T-helper 22 cell (primary cell): Measurements from ENCODE around the gene KRT75.
"Not testable (repeated sequence)": the region's sequence is repeated elsewhere in the genome, so short reads cannot be mapped to it uniquely, and the experiment has no call there.

Experiments used
- DNase-seq: peaks from one replicate; pipeline ENCODE4 v3.0.0-alpha.2; 2020; ENCODE audit warnings: low read depth

The KRT75 gene

DNA sequence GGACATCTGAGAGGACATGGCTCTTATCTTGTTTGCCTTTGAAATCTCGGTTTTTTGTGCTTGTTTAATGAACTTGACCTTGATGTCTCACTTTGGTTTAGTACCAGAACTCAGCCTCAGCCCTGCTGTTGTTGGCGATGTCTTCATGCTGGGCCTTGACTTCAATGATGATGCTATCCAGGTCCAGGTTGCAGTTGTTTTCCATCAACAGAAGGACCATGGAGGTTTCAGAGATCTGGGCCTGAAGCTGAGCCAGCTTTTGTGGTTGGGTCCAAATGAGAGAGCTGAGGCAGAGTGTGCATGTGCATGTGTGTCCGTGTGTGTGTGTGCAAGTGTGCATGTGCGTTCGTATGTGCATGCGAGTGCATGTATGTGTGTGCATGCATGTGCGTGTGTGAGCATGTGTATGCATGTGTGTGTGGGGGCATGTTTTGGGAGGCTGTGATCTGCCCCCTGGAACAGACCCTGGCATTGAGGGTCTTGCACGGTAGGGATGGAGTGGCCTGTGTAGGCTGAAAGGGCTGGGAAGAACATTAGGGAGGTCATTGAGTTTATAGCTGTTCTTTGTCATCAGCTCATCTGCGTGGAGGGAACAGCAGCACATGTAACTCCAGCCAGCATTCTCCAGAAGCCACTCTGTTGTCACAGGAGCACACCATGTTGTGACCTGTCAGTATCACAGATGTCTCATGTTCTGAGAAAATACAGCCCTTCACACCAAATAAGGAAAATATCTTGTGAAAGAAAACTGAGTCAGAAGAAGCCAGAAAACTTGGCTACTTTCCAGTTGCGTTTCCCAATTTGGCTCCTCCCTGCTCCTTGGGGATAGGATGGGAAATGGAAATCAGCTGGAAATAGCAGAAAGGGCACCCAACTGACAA lies 18.1 kb downstream of the KRT75 start:
- DNase-seq = no peak

DNA sequence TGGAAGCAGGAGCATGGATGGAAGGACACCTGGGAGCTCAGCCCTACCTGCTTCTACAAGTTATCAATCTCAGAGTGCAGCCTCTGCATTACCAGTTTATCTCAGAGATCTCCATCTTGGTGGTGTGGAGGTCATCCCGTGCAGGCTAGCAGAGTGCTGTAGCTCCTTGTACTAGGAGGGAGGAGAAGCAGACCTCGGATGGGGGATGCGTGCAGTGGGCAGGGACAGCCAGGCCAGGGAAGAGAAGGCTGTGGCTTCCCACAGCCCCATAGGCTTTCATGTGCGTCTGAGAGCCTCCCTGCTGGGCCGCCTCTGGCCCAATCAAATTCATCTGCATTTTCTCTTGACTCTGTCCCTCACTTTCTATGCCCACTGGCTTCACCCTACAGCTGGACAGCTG lies 19.2 kb downstream of the KRT75 start:
- no peak for DNase-seq

DNA sequence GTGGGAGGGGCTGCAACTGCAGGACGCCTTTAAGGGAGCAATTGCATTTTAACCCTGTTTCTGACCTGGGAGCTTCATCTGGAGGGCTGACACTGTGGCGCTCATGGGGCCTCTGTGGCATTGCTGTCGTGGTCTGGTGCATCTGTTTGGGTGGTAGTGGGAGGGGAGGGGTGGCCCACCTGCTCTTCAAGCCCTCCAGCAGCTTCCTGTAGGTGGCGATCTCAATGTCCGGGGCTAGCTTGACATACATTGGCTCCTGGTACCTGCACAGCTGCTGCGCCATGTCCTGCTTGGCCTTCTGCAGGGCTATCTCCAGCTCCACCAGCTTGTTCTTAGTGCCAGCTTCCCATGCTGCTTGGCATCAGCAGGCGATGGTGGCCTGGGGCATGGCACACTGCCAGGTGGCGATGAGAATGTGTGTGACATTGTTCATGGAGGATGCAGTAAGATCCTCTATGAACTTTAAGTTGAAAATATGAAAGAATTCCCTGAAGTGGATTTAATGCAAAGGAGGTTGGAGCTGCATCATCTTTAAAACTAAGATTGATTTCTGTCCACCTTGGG lies 20.3 kb downstream of the KRT75 start:
- DNase-seq = no peak

DNA sequence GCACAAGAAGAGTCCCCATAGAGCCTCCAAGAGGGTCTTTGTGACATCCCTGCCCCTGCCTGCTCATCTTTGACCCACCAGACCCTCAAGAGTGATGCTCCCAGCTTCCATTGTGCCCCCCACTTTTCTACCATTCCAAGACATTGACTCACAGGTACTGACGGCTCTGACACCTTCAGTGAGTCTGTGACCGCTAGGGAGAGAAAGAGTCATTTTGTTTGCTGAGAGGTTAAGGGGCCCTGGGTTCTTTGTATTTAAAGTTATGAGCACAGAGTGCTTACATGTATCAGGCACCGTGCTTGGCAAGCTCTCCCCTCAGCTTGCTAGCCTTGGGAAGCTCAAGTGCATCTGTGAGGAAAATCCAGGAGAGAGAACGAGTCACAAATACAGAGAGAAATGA lies 21.0 kb downstream of the KRT75 start:
- no peak for DNase-seq

DNA sequence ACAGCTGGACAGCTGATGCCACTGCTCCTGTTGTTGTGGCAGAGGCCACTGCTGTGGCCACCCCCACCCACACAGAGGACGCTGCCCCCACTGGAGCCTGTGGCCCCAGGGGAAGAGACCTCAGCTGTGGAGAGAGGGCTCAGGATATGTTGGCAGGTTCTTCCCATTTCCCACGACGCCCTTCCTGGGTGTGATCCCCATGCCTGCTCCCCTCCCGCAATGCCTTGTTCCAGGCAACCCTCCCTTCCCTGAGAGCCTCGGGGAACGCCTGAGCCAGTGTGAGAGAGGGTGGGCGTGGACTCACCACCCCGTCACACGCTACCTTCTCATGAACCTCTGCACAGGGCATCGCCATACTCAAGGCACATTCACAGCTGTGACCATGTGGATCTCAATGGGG lies 22.4 kb downstream of the KRT75 start:
- no peak for DNase-seq

DNA sequence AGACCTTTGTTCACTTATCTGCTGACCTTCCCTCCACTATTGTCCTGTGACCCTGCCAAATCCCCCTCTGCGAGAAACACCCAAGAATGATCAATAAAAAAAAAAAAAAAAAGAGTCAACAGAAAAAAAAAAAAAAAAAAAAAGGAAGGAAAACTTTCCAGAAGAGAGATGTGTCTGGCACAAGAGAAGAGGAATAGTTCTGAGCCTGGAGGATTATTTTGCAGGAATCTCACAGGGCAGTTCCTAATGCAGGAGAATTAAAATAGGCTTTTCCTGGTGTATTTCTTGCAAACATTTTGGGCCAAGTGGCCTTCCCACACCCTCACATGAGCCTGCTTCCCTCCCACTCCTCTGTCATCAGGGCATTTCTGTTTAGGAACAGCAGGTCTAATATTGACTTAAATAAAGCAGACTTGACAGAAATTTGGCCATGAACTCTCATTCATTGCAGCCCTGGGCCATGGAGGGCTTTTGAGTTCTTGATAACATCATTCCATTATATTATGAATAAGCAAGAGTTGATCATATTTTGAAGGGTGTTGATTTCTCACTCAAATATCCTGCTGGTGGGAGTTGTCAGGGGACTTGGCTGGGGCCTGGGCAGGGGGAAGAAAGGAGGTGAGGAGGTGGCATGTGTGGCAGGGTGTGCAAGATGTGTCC lies 23.5 kb downstream of the KRT75 start:
- not testable (repeated sequence) for DNase-seq

DNA sequence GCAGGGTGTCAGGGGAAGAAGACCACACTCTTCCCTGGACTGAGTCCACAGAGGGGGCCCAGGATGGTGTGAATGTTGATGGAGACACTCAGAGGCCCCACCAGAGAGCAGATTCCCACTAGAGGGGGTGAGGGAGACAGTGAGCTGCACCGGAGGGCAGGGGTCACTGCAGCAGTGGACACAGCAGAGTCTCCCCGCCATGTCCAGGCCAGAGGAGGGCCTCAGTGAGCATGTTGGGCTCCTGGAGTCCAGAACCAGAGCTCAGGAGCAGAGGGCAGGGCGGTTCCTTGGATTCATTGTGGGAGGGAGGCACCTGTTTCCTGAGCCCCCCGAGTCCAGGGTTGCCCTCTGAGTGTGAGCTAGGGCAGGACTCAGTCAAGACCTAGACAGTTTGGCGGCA lies 26.3 kb downstream of the KRT75 start:
- DNase-seq = no peak

DNA sequence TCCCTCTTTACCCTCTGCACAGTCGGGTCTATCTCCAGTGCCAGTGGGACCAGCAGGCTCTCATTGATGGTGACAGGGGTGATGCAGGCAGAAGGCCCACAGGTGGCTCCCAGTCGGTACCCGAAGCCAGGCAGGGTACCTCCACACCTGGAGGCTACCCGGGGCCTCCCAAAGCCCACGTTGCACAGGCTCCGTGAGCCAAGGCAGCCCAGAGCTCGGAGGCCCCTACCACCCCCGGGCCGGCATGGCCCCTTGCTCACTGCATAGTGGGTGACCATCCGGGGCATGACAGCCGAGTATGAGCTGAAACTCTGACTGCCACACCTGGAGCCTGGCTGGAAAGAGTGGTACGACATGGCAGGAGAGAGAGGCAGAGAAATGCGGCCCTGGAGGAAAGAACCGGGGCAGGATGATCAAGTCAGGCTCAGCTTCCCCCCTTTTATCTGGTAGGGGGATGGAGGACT lies 28.2 kb downstream of the KRT75 start, which contains the start of gene KRT82:
Gene KRT82, minus strand, starts transcription at position 414 of the 464 bp plus-strand sequence. Its CDS starts 58 bp downstream, at position 356.
- DNase-seq = no peak

DNA sequence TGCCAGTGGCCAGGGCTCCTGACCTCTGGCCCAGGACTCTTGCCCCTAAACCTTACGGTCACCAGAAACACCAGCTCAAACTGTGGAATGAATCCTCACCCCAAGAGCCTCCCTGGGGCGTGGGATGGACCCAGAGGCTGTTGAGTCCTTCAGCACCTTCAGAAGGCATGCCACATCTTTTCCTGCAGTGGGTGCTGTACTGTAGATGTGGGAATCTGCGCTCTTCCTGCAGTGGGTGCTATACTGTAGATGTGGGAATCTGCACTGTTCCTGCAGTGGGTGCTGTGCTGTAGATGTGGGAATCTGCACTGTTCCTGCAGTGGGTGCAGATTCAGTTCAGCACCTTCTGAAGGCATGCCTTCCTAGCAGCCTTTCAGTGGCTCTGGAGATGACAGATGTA lies 29.2 kb downstream of the KRT75 start:
- DNase-seq = no peak

DNA sequence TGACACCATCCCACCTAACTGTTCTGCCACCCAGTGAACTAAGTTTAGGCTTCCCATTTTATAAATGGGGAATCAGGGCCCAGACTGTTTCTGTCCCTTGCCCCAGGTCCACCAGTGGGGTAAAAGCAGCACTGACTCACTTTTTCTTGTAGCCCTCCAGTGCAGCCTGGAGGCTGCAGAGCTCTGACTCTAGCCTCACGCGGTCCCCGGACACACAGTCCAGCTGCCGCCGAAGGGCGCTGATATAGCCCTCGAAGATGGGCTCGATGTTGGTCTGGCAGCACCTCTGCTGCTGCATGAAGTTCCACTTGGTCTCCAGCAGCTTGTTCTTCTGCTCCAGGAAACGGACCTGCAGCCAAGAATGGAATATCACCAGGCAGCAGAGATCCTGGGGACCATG lies 30.6 kb downstream of the KRT75 start:
- DNase-seq = no peak

DNA sequence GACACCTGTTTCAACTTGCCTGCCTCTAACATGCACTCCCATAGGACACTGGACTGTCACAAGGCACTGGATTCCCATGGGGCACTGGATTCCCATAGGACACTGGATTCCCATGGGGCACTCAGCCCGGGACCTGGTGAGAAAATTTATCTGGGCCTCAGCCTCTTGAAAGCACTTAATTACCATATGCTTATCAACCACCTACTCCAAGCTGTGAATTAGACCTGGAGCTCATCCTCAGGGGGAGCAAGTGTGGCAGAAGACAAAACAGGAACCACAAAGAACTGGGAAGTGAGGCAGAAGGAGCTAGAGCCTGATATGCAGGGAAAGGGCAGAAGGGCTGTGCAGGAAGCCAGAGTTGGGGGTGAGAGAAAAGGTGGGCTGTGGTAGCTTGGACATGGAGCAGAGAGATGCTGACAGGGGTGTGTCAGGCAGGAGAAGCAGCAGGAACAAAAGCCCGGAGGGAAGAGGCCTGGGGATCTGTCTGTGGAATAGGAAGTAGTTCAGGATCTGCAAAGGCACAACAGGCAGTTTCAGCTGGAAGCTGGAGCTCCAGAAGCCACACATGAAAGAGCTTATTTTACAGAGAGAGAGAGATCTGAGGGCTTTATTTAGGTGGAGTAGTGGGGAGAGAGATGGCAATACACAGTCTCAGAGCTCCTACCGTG lies 31.2 kb downstream of the KRT75 start:
- DNase-seq = no peak

DNA sequence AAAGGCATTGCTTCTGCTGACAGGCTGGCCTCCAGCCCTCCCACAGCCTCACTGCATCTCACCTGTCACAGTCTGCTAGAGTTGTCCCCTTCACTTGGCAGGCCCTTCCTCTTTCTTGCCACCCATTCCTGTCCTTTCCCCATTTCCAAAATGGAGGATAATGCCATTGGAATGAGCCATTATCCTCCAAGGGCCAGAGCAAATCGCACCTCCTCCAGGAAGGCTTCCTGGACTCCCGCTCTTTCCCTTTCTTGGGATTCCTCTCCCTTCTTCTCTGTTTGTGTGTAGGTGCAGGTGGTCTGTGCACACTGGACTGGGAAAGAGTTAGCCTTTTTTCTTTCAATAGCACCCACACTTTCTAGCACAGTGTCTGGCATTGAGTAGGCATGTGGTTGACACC lies 31.8 kb downstream of the KRT75 start:
- DNase-seq = no peak

DNA sequence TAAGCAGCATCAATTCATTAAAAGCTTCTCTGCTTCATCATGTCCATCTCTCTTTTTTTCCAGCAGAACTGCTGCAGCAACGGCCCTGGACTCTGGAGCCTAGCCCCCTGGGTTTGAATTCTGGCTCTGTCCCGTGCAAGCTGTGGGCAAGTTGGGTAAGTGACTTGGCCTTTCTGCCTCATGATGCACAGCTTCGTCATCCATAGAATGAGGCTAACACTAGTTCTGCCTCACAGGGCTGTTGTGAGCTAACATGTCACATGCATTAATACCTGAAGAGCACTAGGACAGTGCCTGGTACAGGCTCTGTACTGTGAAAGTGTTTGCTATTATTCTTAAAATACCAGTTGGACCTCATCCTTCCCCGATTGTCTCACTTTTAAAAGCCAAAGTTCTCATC lies 32.2 kb downstream of the KRT75 start:
- DNase-seq = no peak

DNA sequence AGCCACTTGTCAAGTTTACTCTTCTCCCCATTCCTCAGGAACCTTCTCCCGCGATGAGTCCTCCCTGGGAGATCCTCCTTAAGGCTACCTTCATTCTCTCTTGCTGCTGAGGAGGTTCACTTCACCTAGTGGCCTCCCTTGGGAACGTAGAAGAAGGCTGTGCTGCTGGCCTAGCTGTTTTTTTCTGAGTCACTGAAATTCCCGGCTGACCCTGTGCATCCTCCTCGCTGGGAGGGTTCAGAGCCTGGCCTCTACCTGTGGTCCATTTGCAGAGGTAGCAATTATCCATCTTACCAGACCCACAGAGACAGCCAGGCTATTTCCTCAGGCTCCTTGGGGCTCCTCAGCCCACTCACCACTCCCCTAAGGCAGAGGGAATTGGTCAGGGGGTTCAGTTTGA lies 32.6 kb downstream of the KRT75 start:
- DNase-seq = no peak

DNA sequence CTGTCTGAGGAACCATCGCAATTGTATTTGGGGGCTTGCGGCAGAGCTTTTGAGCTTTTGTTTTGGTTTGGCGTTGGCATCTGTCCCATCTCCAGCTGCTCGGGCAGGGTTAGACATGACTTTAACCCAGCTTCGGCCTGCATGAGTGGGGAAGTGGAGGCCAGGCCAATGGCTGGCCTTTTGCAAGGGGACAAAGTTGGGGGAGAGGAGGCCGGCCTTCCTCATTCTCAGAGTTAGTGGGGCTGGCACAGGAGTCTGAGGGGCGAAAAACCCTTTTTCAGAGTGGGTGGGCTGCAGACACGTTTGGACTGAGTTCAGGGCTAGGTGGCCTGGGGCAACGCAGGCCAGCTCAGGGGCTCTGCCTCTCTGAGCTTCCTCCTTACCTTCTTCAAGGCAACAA lies 33.3 kb downstream of the KRT75 start:
- no peak for DNase-seq

DNA sequence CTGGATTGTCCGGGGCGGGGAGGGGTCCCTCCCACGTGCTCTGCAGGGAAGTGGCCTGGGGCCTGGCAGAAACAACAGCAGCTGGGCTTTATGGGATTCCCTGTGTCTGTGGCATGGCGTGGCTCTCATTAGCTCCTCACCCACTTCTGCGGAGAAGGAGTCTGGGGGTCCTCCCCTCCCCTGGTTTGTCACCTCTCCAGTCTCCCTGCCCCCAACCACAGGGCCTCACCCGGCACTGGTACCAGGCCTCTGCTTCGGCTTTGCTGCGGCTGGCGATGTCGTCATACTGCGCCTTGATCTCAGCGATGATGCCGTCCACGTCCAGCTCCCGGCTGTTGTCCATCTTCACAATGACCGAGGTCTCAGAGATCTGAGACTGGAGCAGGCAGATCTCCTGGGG lies 34.4 kb downstream of the KRT75 start:
- DNase-seq = no peak

DNA sequence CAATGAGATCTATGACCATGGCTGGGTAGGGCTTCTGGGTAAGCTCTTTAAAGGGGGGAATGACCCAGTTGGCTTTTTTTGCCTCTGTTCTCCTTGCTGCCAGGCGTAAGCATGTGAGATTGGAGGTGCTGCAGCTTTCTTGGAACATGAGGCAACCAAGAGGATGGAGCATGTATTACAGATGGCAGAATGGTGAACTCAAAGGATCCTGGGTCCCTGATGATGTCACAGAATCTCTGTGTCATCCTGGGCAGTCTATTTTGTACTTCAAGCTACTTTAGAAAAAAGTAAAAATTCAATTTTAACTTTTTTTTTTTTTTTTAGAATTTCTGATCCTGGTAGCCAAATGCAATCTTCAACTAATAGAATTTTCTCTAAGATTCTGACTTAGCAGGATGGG lies 36.0 kb downstream of the KRT75 start:
- no peak for DNase-seq

DNA sequence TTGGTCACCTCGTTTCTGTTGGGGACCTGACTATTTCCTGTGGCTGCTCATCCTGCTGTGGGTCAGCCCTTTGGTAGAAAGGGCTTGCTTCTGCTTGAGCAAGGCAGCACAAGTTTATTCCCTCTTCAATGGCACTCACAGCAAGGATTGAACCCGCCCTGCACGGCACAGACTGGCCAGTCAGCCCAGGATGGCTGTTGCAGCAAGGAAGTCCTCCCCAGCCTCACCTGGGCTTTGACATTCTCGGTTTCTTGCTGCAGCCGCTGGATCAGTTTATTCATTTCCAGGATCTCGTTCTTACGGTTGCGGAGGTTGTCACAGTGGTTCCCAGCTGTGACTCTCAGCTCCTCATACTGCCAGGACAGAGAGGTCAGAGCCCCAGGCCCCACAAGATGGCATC lies 37.5 kb downstream of the KRT75 start:
- DNase-seq = no peak

DNA sequence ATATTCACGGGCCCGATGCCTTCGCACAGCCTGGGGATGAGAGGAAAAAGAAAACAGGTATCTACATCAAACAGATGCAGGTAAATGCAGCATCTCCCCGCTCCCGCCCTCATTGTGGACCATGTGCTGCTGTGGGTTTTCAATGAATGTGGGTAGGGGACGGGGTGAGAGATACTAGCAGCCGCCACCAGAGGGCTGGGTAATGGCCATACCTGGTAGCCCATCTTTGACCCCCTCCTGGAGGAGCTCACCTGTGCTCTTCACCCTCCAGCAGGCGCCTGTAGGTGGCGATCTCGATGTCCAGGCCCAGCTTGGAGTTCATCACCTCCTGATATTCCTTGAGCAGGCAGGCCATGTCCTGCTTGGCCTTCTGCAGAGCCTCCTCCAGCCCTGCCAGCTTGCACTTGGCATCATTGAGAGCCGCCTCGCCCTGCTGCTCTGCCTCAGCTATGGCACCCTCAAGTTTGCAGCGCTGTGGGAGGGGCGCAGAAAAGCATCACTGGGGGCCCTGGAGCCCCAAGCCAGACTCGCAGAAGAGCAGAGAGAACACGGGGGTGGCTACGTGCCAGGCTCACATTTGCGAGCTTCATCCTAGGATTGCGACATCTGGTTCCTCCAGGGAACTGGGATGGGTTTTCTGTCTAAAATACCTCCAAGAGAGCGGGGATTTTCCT lies 38.3 kb downstream of the KRT75 start:
- DNase-seq = no peak

DNA sequence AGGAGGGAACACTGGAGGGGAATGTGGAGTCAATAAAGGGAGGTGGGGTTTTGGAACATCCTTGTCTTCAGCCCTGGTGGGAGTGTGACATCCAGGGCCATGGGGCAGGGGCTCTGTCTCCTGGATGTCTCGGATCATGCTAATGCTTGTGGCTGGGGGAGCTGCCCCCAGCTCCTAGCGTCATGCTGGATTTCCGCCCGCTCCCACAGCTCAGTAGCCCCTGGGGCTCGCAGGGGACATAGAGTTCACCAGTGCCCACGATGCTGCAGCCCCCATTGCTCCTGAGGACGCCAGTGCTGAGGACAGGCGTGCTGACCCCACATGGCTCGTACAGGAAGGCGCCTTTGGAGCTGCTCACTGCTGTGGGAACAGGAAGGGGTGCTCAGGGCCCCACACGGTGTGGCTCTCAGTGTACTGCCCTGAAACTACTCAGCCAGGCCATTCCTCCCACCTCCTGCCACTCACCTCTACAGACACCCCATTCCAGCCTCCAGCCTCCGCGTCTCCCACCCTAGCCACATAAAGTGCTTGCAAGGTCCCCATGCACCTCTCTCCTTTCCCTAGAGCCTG lies 39.2 kb downstream of the KRT75 start:
- DNase-seq = no peak

DNA sequence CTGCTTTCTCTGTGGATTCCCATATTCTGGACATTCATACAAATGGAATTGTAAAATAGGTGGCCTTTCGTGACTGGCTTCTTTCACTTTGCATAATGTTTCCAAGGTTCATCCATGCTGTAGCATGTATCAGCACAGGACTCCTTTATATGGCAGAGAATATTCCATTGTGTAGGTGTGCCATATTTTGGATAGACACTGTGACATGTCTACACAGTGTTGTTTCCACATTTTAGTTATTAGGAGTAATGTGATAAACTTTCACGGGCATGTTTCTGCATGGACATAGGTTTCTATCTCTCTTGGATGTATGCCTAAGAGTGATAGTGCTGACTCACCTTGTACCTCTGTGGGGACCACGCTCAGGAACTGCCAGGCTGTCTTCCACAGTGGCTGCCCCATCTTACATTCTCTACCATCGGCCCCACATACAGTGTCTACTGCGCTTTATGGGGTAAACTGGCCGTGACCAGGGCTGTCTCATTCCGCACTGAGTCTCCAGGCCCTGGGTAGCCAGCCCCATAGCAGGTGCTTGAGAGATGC lies 41.6 kb downstream of the KRT75 start:
- DNase-seq = no peak
